ENCODE measurements around the gene CACHD1. TPM values are rescaled to one million over a fixed set of nuclear protein-coding genes. Genes with fewer than 3 reads are reported as not detected.

The CACHD1 gene
- total and polyA plus RNA-seq, 2 of the 8 experiments (the other 6 are each of a cell fraction or from before 2014, with no cell fraction given) = 22.2 to 42.5 TPM

- Histone ChIP-seq H2BK15ac (ENCODE audit: low read length) (no peak overlapping the region), H2AFZ (ENCODE audit: low read length) (no peak overlapping the region), H3K9me3 (ENCODE audit: insufficient read depth in 2 of 2, low read depth in 1 of 2, low read length in 1 of 2) (no peaks in the 10 kb centered on the region), H2BK5ac (ENCODE audit: low read depth, low read length) (no peak overlapping the region), H3K9ac (replicated peaks in 1 of 4; ENCODE audit: extremely low read depth in 1 of 4, low read depth in 3 of 4, low read length in 3 of 4) (no peak overlapping the region), H2BK20ac (ENCODE audit: low read length) (no peak overlapping the region), H4K91ac (replicated peaks; ENCODE audit: insufficient read length, low read length) (no peak overlapping the region), H3K56ac (replicated peaks; ENCODE audit: insufficient read length, low read depth, low read length) (no peak overlapping the region), H3K14ac (ENCODE audit: insufficient read length) (no peak overlapping the region), H4K20me1 (replicated peaks in 1 of 2; ENCODE audit: control insufficient read depth in 1 of 2, insufficient read depth in 2 of 2, low read length in 2 of 2) (peaks cover 18 to 19% of the 10 kb centered on the region in 2 experiments), H3K4me3 (ENCODE audit: extremely low read depth in 1 of 4, insufficient read depth in 2 of 4, low read depth in 3 of 4, low read length in 4 of 4) (no peak overlapping the region), H3K36me3 (ENCODE audit: control insufficient read depth in 2 of 4, insufficient read depth in 4 of 4, low read length in 3 of 4) (no peaks in the 10 kb centered on the region), H2BK120ac (replicated peaks; ENCODE audit: low read depth, low read length) (no peak overlapping the region), H3K27me3 (replicated peaks in 1 of 4; ENCODE audit: control insufficient read depth in 3 of 4, extremely low read depth in 1 of 4, insufficient read depth in 3 of 4, low read length in 3 of 4) (no peaks in the 10 kb centered on the region), H3K79me2 (ENCODE audit: control insufficient read depth in 1 of 2, insufficient read depth in 2 of 2, low read length in 2 of 2) (peaks cover 0 to 99% of the 10 kb centered on the region in 2 experiments; a peak in 3 of 4 replicates), H3K4ac (replicated peaks; ENCODE audit: insufficient read length, low read depth, low read length) (no peak overlapping the region), H3K23me2 (ENCODE audit: low read depth, low read length) (no peaks in the 10 kb centered on the region), H2BK12ac (ENCODE audit: low read depth, low read length) (no peak overlapping the region), H3K4me1 (replicated peaks in 1 of 4; ENCODE audit: control insufficient read depth in 3 of 4, insufficient read depth in 4 of 4, low read length in 3 of 4) (peaks cover 3 to 31% (median 10%) of the 10 kb centered on the region in 4 experiments; a peak in 6 of 7 replicates), H4K8ac (ENCODE audit: extremely low read depth, insufficient read depth, low read length) (no peak overlapping the region), H4K5ac (ENCODE audit: insufficient read length, low read depth, low read length) (no peak overlapping the region), H3K23ac (ENCODE audit: insufficient read length) (no peak overlapping the region), H3K18ac (ENCODE audit: extremely low read depth, low read length) (no peak overlapping the region), H3K4me2 (ENCODE audit: insufficient read depth in 1 of 2, low read depth in 2 of 2, low read length in 2 of 2) (peak overlapping the region in 1 of 2 experiments; percentile 10; a peak in 1 of 4 replicates), H2AK5ac (ENCODE audit: low read depth, low read length) (no peak overlapping the region), H3K79me1 (ENCODE audit: low read depth, low read length) (peaks cover 8% of the 10 kb centered on the region), H3K27ac (ENCODE audit: low read depth, low read length) (no peak overlapping the region)
- CTCF ChIA-PET (ENCODE audit: partially characterized antibody) = no interaction called here
- POLR2A ChIA-PET (ENCODE audit: partially characterized antibody) = interaction anchor here (1.0 to 1.9 kb wide), 3 partner anchors 14 to 43 kb away, joined by 3 to 6 read pairs (median 3); no protein-coding TSS in a partner anchor
- no peak for DNase-seq (ENCODE audit: low read depth in 1 of 2, low spot score in 2 of 2)
- FAIRE-seq = no peak
- WGBS, 2 experiments (ENCODE audit: extremely low coverage in 1 of 2, insufficient coverage in 1 of 2, insufficient read length in 1 of 2, insufficient replicate concordance in 2 of 2, low coverage in 1 of 2, low lambda C conversion rate in 2 of 2, missing lambda C conversion rate in 1 of 2) = 77% methylated on average over 2 of the region's 2 CpGs; no CpG with 5 or more reads in 1 of the 2 experiments
- TF ChIP-seq POLR2A (IDR thresholded peaks at IDR 0.05; ENCODE audit: control extremely low read depth in 1 of 2, low read depth in 2 of 2, low read length in 2 of 2) = no peak
- no peak for TF ChIP-seq ASH2L (IDR thresholded peaks at IDR 0.05; ENCODE audit: low read length)
- no peak for TF ChIP-seq RBBP5 (IDR thresholded peaks at IDR 0.05; ENCODE audit: borderline replicate concordance, low read depth, low read length)
- no peak for TF ChIP-seq TAF7 (optimal IDR thresholded peaks at IDR 0.05; ENCODE audit: borderline replicate concordance, low read depth, low read length)
- no peak for TF ChIP-seq BRCA1 (IDR thresholded peaks at IDR 0.05; ENCODE audit: low read depth, low read length)
- no peak for TF ChIP-seq FOSL1 (IDR thresholded peaks at IDR 0.05; ENCODE audit: insufficient read depth, low read depth, low read length)
- no peak for TF ChIP-seq POU5F1 (IDR thresholded peaks at IDR 0.05; ENCODE audit: low read depth, low read length)
- no peak for TF ChIP-seq ZNF274 (IDR thresholded peaks at IDR 0.05; ENCODE audit: borderline replicate concordance, extremely low read depth, low read length)
- TF ChIP-seq CHD1 (IDR thresholded peaks at IDR 0.05; ENCODE audit: low read depth, low read length) = no peak
- no peak for TF ChIP-seq SIX5 (IDR thresholded peaks at IDR 0.05; ENCODE audit: low read depth, low read length)
- no peak for TF ChIP-seq SAP30 (IDR thresholded peaks at IDR 0.05; ENCODE audit: insufficient read depth, insufficient replicate concordance, low read length)
- no peak for TF ChIP-seq SIRT6 (IDR thresholded peaks at IDR 0.05; ENCODE audit: low read length)
- no peak for TF ChIP-seq EGR1 (IDR thresholded peaks at IDR 0.05; ENCODE audit: borderline replicate concordance, low read depth, low read length)
- no peak for TF ChIP-seq TBP (IDR thresholded peaks at IDR 0.05; ENCODE audit: low read depth, low read length)
- no peak for TF ChIP-seq EZH2 (IDR thresholded peaks at IDR 0.05; ENCODE audit: low read depth, low read length, severe bottlenecking)
- TF ChIP-seq BACH1 (IDR thresholded peaks at IDR 0.05; ENCODE audit: low read length) = no peak
Measured at GRCh38 chr1:64539781-64540218, 69.9 kb downstream of the CACHD1 start.

Measured in H1 (cell line).